HepG2 (cell line): ENCODE data around the gene COMMD4. TPM values are rescaled to one million over a fixed set of nuclear protein-coding genes. Genes with fewer than 3 reads are reported as not detected.

ENCODE experiments used
- ATAC-seq: fragments of 200-7000 bp; cut with Tn5 transposase; 3 replicates; pipeline ENCODE4 v1.9.1; 2020; ENCODE audit warnings: mild to moderate bottlenecking, moderate library complexity
- BruUV-seq: library from RNA; stranded (reverse); fragments of 400-500 nt; replicated peaks from 2 replicates; lab custom pipeline; 2021; lab: Mats Ljungman, UMichigan
- CTCF ChIA-PET: fragments of 300-600 bp; formaldehyde crosslinking; extraction: SDS; loops from one replicate; lab custom pipeline; 2021; ENCODE audit warnings: low total read pairs, inconsistent platforms, low intra/inter-chr PET ratio; lab: Yijun Ruan, JAX
- POLR2A ChIA-PET: fragments of 350-600 bp; sonication (Branson Sonifier 250); formaldehyde crosslinking; loops from one replicate; lab custom pipeline; 2020; ENCODE audit warnings: antibody characterized with exemption, inconsistent platforms; lab: Yijun Ruan, JAX
- DNase-seq: peaks from one replicate; pipeline ENCODE4 v3.0.0-alpha.2; 2015; ENCODE audit warnings: low spot score
- FAIRE-seq: peaks from 3 replicates; lab custom pipeline; 2011; peaks lifted over from hg19 to GRCh38; lab: Jason Lieb, UNC
- H2AFZ ChIP-seq: one replicate; pipeline ENCODE4 v1.6.1; 2011; ENCODE audit warnings: low read length, inconsistent platforms
- H3K27ac ChIP-seq: fragments of 300-600 bp; 3 replicates; pipeline ENCODE4 v1.8.0; 2011; ENCODE audit warnings: mixed run types, mild to moderate bottlenecking, mixed read lengths, low read length, inconsistent platforms; ENCODE audit not compliant: insufficient read depth; ENCODE audit errors: extremely low read length
- H3K27me3 ChIP-seq, 2 experiments: fragments of 200-600 bp in 1 of 2; 2 replicates in 1 of 2; 3 replicates in 1 of 2; pipeline versions ENCODE4 v1.6.0 to v1.8.0; 2011; ENCODE audit warnings: low read length in 2 of 2, mild to moderate bottlenecking in 2 of 2, moderate library complexity in 2 of 2, inconsistent platforms in 1 of 2; ENCODE audit not compliant: insufficient read depth in 2 of 2, control insufficient read depth in 1 of 2
- H3K36me3 ChIP-seq, 2 experiments: fragments of 200-600 bp in 1 of 2; replicated peaks in 1 of 2; 2 replicates in 1 of 2; 3 replicates in 1 of 2; pipeline versions ENCODE4 v1.5.1 to v1.8.0; 2011; ENCODE audit warnings: low read length in 2 of 2, inconsistent platforms in 1 of 2; ENCODE audit not compliant: insufficient read depth in 2 of 2, control insufficient read depth in 1 of 2
- H3K4me1 ChIP-seq: 2 replicates; pipeline ENCODE4 v1.5.1; 2012; ENCODE audit warnings: low read length, inconsistent platforms; ENCODE audit not compliant: insufficient read depth
- H3K4me2 ChIP-seq: 2 replicates; pipeline ENCODE4 v1.6.0; 2011; ENCODE audit warnings: low read depth, low read length, inconsistent platforms
- H3K4me3 ChIP-seq, 3 experiments: fragments of 200-600 bp in 1 of 3; sonication (generic), shearing (Covaris generic) in 1 of 3; replicated peaks in 1 of 3; 2 replicates each; pipeline ENCODE4 v1.5.1; 2011 to 2016; ENCODE audit warnings: low read length in 3 of 3, inconsistent platforms in 2 of 3, low read depth in 2 of 3, mild to moderate bottlenecking in 2 of 3, control low read depth in 1 of 3, mixed read lengths in 1 of 3; ENCODE audit not compliant: insufficient read depth in 1 of 3
- H3K79me2 ChIP-seq: one replicate; pipeline ENCODE4 v1.6.1; 2011; ENCODE audit warnings: low read length, inconsistent platforms; ENCODE audit not compliant: insufficient read depth
- H3K9ac ChIP-seq: 2 replicates; pipeline ENCODE4 v1.6.0; 2011; ENCODE audit warnings: mild to moderate bottlenecking, low read depth, low read length, inconsistent platforms; ENCODE audit not compliant: insufficient read depth
- H3K9me3 ChIP-seq: 2 replicates; pipeline ENCODE4 v1.5.1; 2012; ENCODE audit warnings: mild to moderate bottlenecking, low read length
- H4K20me1 ChIP-seq: 2 replicates; pipeline ENCODE4 v1.6.0; 2011; ENCODE audit warnings: inconsistent platforms, mild to moderate bottlenecking, low read length, moderate library complexity; ENCODE audit not compliant: insufficient read depth
- HNF4G ChIP-seq, 2 experiments: sonication (generic) in 1 of 2; formaldehyde crosslinking in 1 of 2; IDR thresholded peaks; 2 replicates each; pipeline versions ENCODE4 v1.4.0 to v1.6.1; 2011 to 2020; ENCODE audit warnings: borderline replicate concordance in 2 of 2, low read depth in 2 of 2, mild to moderate bottlenecking in 2 of 2, low read length in 1 of 2, missing genetic modification reagents in 1 of 2, moderate library complexity in 1 of 2
- HOXA9 ChIP-seq: sonication (generic); formaldehyde crosslinking; IDR thresholded peaks from 2 replicates; pipeline ENCODE4 v1.8.1; 2022; ENCODE audit warnings: missing genetic modification reagents, mild to moderate bottlenecking, moderate library complexity, borderline replicate concordance
- KDM2A ChIP-seq: sonication (generic); formaldehyde crosslinking; IDR thresholded peaks from 2 replicates; pipeline ENCODE4 v1.4.0; 2020; ENCODE audit warnings: low read depth, missing genetic modification reagents, borderline replicate concordance
- KLF16 ChIP-seq, 2 experiments: sonication (generic) in 1 of 2; formaldehyde crosslinking in 1 of 2; IDR thresholded peaks; 2 replicates each; pipeline versions ENCODE4 v1.6.1 to v1.8.0; 2016 to 2023; ENCODE audit warnings: missing genetic modification reagents in 2 of 2, missing compliant biosample characterization in 1 of 2
- KLF9 ChIP-seq: IDR thresholded peaks from 2 replicates; pipeline ENCODE4 v1.6.1; 2016; ENCODE audit warnings: low read depth
- LCORL ChIP-seq, 2 experiments: fragments of 450-650 bp in 1 of 2; sonication (generic) in 1 of 2; formaldehyde crosslinking in 1 of 2; IDR thresholded peaks; 2 replicates each; pipeline versions ENCODE4 v1.5.0 to v1.6.1; 2017 to 2020; ENCODE audit warnings: antibody characterized with exemption in 1 of 2, missing genetic modification reagents in 1 of 2
- RELA ChIP-seq: sonication (generic); formaldehyde crosslinking; IDR thresholded peaks from 2 replicates; pipeline ENCODE4 v1.4.0; 2020; ENCODE audit warnings: missing genetic modification reagents
- RNF2 ChIP-seq: fragments of 450-650 bp; conservative IDR thresholded peaks from 2 replicates; pipeline ENCODE4 v1.6.1; 2016; ENCODE audit warnings: low read depth
- SKI ChIP-seq: fragments of 450-650 bp; IDR thresholded peaks from one replicate; pipeline ENCODE4 v1.6.1; 2018; ENCODE audit warnings: mild to moderate bottlenecking; ENCODE audit not compliant: partially characterized antibody
- SRF ChIP-seq: IDR thresholded peaks from 2 replicates; pipeline ENCODE4 v1.6.1; 2011; ENCODE audit warnings: mild to moderate bottlenecking, low read depth, low read length, moderate library complexity
- TBL1XR1 ChIP-seq: fragments of 150-350 bp; IDR thresholded peaks from 2 replicates; pipeline ENCODE4 v1.6.1; 2014; ENCODE audit warnings: borderline replicate concordance, low read length; ENCODE audit not compliant: partially characterized antibody
- TEF ChIP-seq: sonication (generic); formaldehyde crosslinking; IDR thresholded peaks from 2 replicates; pipeline ENCODE4 v1.5.0; 2020; ENCODE audit warnings: missing genetic modification reagents
- ZNF329 ChIP-seq: sonication (generic); formaldehyde crosslinking; IDR thresholded peaks from 2 replicates; pipeline ENCODE4 v1.9.0; 2021; ENCODE audit warnings: low read depth, mild to moderate bottlenecking, missing genetic modification reagents
- ZNF614 ChIP-seq: IDR thresholded peaks from 2 replicates; pipeline ENCODE4 v1.6.1; 2018; ENCODE audit warnings: missing biosample characterization, missing genetic modification reagents, inconsistent platforms, borderline replicate concordance
- ZNF75D ChIP-seq: sonication (generic); formaldehyde crosslinking; IDR thresholded peaks from 2 replicates; pipeline ENCODE4 v1.8.1; 2023; ENCODE audit warnings: missing genetic modification reagents, mild to moderate bottlenecking, borderline replicate concordance
- ZNF841 ChIP-seq: sonication (generic); formaldehyde crosslinking; IDR thresholded peaks from 2 replicates; pipeline ENCODE4 v1.8.1; 2023; ENCODE audit warnings: missing genetic modification reagents, borderline replicate concordance
- ZNF878 ChIP-seq: sonication (generic); formaldehyde crosslinking; IDR thresholded peaks from 2 replicates; pipeline ENCODE4 v1.8.1; 2023; ENCODE audit warnings: mild to moderate bottlenecking, missing genetic modification reagents, moderate library complexity
- WGBS: methylation state at CpG from one replicate; pipeline ENCODE4 v1.1.6; 2017; ENCODE audit warnings: low lambda C conversion rate; 5-methylcytosine and 5-hydroxymethylcytosine counted together
- in situ Hi-C: cut with HindIII; loops from 2 replicates; pipeline ENCODE4 v1.10.0; 2017; ENCODE audit warnings: low pct_unique_long_range_greater_than_20kb; ENCODE audit not compliant: extremely low pct_ligation_motif_present
- intact Hi-C: fragments of 100-400 bp; cut with micrococcal nuclease; formaldehyde crosslinking; loops from one replicate; pipeline ENCODE4 v1.10.0; 2022; ENCODE audit not compliant: unreplicated experiment
- polyA plus RNA-seq, 8 experiments: library from polyadenylated mRNA; depleted of rRNA in 3 of 8; stranded (reverse) in 7 of 8; unstranded in 1 of 8; fragments of >200 nt; fragmentation: Illumina TruSeq in 4 of 8; extraction: Trizol in 4 of 8; gene quantifications; 2 replicates each; pipeline versions ENCODE4 v1.2.1 to v1.2.3, GENCODE V29; 2011 to 2016; ENCODE audit warnings: low read depth in 4 of 8, missing spikeins in 1 of 8, mixed read lengths in 1 of 8; ENCODE audit not compliant: insufficient read depth in 1 of 8
- total RNA-seq, 5 experiments: library from RNA; depleted of rRNA; stranded (reverse); fragments of >200 nt; fragmentation: Illumina TruSeq; extraction: Trizol; gene quantifications; 2 replicates each; pipeline ENCODE4 v1.2.3, GENCODE V29; 2016; ENCODE audit warnings: low read depth in 1 of 5
- TF ChIP-seq, protein P1 (sequence below): sonication (generic); formaldehyde crosslinking; IDR thresholded peaks from 2 replicates; pipeline ENCODE4 v1.4.0; 2020; ENCODE audit warnings: mild to moderate bottlenecking, missing genetic modification reagents
- TF ChIP-seq, protein P2 (sequence below): sonication (generic); formaldehyde crosslinking; IDR thresholded peaks from 2 replicates; pipeline ENCODE4 v1.4.0; 2020; ENCODE audit warnings: missing genetic modification reagents, low read depth, mild to moderate bottlenecking, borderline replicate concordance
- TF ChIP-seq, protein P3 (sequence below): sonication (generic); formaldehyde crosslinking; IDR thresholded peaks from 2 replicates; pipeline ENCODE4 v1.5.1; 2020; ENCODE audit warnings: missing genetic modification reagents, mild to moderate bottlenecking, borderline replicate concordance

The COMMD4 gene
- total and polyA plus RNA-seq, 2 of the 13 experiments (the other 11 are each of a cell fraction or from before 2014, with no cell fraction given): 45.8 to 89.9 TPM

DNA sequence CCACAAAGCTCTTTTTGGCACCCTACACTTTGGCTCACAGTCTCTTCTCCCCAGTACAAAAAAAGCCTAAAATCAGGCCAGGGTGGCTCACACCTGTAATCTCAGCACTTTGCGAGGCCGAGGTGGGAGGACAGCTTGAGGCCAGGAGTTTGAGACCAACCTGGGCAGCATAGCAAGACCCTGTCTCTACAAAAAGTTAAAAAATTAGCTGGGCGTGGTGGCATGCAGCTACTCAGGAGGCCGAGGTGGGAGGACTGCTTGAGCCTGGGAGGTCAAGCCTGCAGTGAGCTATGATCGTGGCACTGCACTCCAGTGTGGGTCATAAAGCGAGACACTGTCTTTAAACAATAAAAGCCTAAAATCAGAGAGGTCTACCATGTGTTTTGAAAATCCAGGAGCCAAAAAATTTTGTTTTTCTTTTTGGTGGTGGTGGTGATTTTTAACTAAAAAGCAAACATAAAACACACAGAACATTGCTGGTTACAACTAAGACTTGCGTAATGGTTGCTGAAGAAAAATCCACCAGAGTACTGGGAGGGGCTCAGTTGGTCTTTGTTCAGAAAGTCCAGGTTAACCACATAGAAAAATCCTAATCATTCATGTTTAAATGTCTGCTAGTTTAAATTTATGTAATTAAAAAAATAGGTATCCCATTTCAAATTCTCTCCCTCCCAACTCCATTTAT lies 34.2 kb downstream of the COMMD4 start:
- Histone ChIP-seq H2AFZ (no peak overlapping the region), H4K20me1 (0 out of 2 replicates have a peak, but pooled peaks cover 4% of the 10 kb centered on the region), H3K4me2 (peak overlapping the region; percentile 98), H3K4me3 (peak overlapping the region in 1 of 3 experiments; percentile 92; a peak in 2 of 6 replicates), H3K79me2 (peaks cover 5% of the 10 kb centered on the region), H3K36me3 (peaks cover 14 to 52% of the 10 kb centered on the region in 2 experiments), H3K9me3 (no peaks in the 10 kb centered on the region), H3K9ac (peak overlapping the region; percentile 99), H3K27ac (peak overlapping the region; percentile 98), H3K27me3 (no peaks in the 10 kb centered on the region), H3K4me1 (peaks cover 39% of the 10 kb centered on the region)
- FAIRE-seq (peak; percentile 80), ATAC-seq (no peak), DNase-seq (peak; percentile 52)
- WGBS: 57% methylated on average over 7 of the region's 7 CpGs
- ChIA-PET POLR2A (interaction anchor here (1.2 to 4.7 kb wide), 6 partner anchors 10 to 83 kb away, joined by 3 to 185 read pairs (median 25); partner anchors contain the start of genes NEIL1 and SIN3A), CTCF (no interaction called here)
- intact Hi-C loops: loop anchor here (5.0 to 10.0 kb wide), 2 partner anchors 82 to 315 kb away; partner anchors contain the start of gene SIN3A
- BruUV-seq: no TSS peak
- in situ Hi-C loops: loop anchor here (5.0 to 10.0 kb wide), 2 partner anchors 82 to 275 kb away; partner anchors contain the start of genes IMP3, SIN3A and SNX33
- TF ChIP-seq ZNF75D (CRISPR knock-in tag): no peak
- no peak for TF ChIP-seq KLF9 (CRISPR knock-in tag)
- no peak for TF ChIP-seq KDM2A
- TF ChIP-seq SKI: no peak
- TF ChIP-seq KLF16 (CRISPR knock-in tag; IDR thresholded peaks at IDR 0.05): no peak
- TF ChIP-seq, protein P1, sequence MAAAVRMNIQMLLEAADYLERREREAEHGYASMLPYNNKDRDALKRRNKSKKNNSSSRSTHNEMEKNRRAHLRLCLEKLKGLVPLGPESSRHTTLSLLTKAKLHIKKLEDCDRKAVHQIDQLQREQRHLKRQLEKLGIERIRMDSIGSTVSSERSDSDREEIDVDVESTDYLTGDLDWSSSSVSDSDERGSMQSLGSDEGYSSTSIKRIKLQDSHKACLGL (CRISPR knock-in tag): no peak
- TF ChIP-seq, protein P2, sequence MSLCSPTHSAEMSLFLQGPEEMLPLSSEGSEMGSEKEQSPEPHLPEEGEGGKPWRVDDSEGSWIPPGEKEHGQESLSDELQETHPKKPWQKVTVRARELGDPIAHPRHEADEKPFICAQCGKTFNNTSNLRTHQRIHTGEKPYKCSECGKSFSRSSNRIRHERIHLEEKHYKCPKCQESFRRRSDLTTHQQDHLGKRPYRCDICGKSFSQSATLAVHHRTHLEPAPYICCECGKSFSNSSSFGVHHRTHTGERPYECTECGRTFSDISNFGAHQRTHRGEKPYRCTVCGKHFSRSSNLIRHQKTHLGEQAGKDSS (CRISPR knock-in tag): no peak
- TF ChIP-seq HNF4G (IDR thresholded peaks at IDR 0.05; ENCODE audit: borderline replicate concordance, low read depth, low read length): no peak
- TF ChIP-seq HNF4G (CRISPR knock-in tag; IDR thresholded peaks at IDR 0.05; ENCODE audit: borderline replicate concordance, low read depth): no peak
- TF ChIP-seq HOXA9 (CRISPR knock-in tag): no peak
- TF ChIP-seq LCORL (IDR thresholded peaks at IDR 0.05): no peak
- no peak for TF ChIP-seq LCORL (CRISPR knock-in tag; IDR thresholded peaks at IDR 0.05)
- TF ChIP-seq SRF: no peak
- TF ChIP-seq RNF2: no peak
- no peak for TF ChIP-seq TBL1XR1
- no peak for TF ChIP-seq ZNF841 (CRISPR knock-in tag)
- no peak for TF ChIP-seq ZNF329 (CRISPR knock-in tag)
- no peak for TF ChIP-seq RELA (CRISPR knock-in tag)
- no peak for TF ChIP-seq ZNF614 (CRISPR knock-in tag)
- 0 out of 2 replicates have a peak, but pooled peaks have one; percentile 43 for TF ChIP-seq TEF (CRISPR knock-in tag)
- TF ChIP-seq ZNF878 (CRISPR knock-in tag): no peak
- TF ChIP-seq, protein P3, sequence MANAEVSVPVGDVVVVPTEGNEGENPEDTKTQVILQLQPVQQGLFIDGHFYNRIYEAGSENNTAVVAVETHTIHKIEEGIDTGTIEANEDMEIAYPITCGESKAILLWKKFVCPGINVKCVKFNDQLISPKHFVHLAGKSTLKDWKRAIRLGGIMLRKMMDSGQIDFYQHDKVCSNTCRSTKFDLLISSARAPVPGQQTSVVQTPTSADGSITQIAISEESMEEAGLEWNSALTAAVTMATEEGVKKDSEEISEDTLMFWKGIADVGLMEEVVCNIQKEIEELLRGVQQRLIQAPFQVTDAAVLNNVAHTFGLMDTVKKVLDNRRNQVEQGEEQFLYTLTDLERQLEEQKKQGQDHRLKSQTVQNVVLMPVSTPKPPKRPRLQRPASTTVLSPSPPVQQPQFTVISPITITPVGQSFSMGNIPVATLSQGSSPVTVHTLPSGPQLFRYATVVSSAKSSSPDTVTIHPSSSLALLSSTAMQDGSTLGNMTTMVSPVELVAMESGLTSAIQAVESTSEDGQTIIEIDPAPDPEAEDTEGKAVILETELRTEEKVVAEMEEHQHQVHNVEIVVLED (CRISPR knock-in tag): no peak
